ENCODE data around the gene EGFL8. TPM values are rescaled to one million over a fixed set of nuclear protein-coding genes. Genes with fewer than 3 reads are reported as not detected.

EGFL8 gene
- total RNA-seq, 4 donors from 2014 or later: 8.9 to 28.1 (median 16.2) TPM

- peaks cover 0 to 28% (median 0%) of the 10 kb centered on the region in 3 donors for H3K36me3 ChIP-seq
- peak overlapping the region; percentile 88 to 98 (median 94) for H3K27ac ChIP-seq
- TF ChIP-seq POLR2A (IDR thresholded peaks at IDR 0.05): peak; percentile 26 to 29
- TF ChIP-seq CTCF (IDR thresholded peaks at IDR 0.05): no peak
- no peaks in the 10 kb centered on the region for H3K27me3 ChIP-seq
- peak in 2 of 3 donors; percentile 44 to 69 for DNase-seq
- no peaks in the 10 kb centered on the region for H3K9me3 ChIP-seq
- H3K4me3 ChIP-seq: peak overlapping the region; percentile 56 to 95 (median 74)
- peaks cover 0 to 47% (median 13%) of the 10 kb centered on the region in 4 donors for H3K4me1 ChIP-seq
Observed at GRCh38 chr6:32177183-32177787, 12.9 kb downstream of the EGFL8 start.

GRCh38 chr6:32177788-32178546 lies 13.6 kb downstream of the EGFL8 start, which contains the start of gene RNF5:
TSS of gene RNF5 (plus strand) at chr6:32178405. CDS start at chr6:32178512, 107 bp downstream.
- peaks cover 0 to 45% (median 13%) of the 10 kb centered on the region in 4 donors for H3K4me1 ChIP-seq
- peak; percentile 20 to 44 for TF ChIP-seq POLR2A (IDR thresholded peaks at IDR 0.05)
- TF ChIP-seq CTCF (IDR thresholded peaks at IDR 0.05): no peak
- H3K4me3 ChIP-seq: peak within 1 kb of the TSS; percentile 56 to 95 (median 74)
- H3K27me3 ChIP-seq: no peaks in the 10 kb centered on the region
- H3K9me3 ChIP-seq: no peaks in the 10 kb centered on the region
- peak within 1 kb of the TSS; percentile 88 to 98 (median 94) for H3K27ac ChIP-seq
- H3K36me3 ChIP-seq: peaks cover 0 to 34% (median 0%) of the 10 kb centered on the region in 3 donors
- peak; percentile 95 to 99 (median 95) for DNase-seq

- Histone ChIP-seq H3K4me1 (peaks cover 0 to 43% (median 13%) of the 10 kb centered on the region in 4 donors), H3K27me3 (no peaks in the 10 kb centered on the region), H3K4me3 (peak overlapping the region; percentile 56 to 95 (median 74)), H3K36me3 (peaks cover 0 to 43% (median 0%) of the 10 kb centered on the region in 3 donors), H3K9me3 (no peaks in the 10 kb centered on the region), H3K27ac (peak overlapping the region; percentile 88 to 98 (median 94))
- TF ChIP-seq CTCF (IDR thresholded peaks at IDR 0.05): no peak
- TF ChIP-seq POLR2A (IDR thresholded peaks at IDR 0.05): peak in 1 of 2 donors; percentile 2
- peak in 1 of 3 donors; percentile 33 for DNase-seq
Observed at GRCh38 chr6:32178547-32179440, 14.4 kb downstream of the EGFL8 start.

GRCh38 chr6:32179766-32180405 lies 15.5 kb downstream of the EGFL8 start:
- Histone ChIP-seq H3K36me3 (peaks cover 0 to 44% (median 0%) of the 10 kb centered on the region in 3 donors), H3K27me3 (no peaks in the 10 kb centered on the region), H3K4me3 (no peak overlapping the region), H3K4me1 (peaks cover 0 to 40% (median 12%) of the 10 kb centered on the region in 4 donors), H3K27ac (no peak overlapping the region), H3K9me3 (no peaks in the 10 kb centered on the region)
- no peak for TF ChIP-seq CTCF (IDR thresholded peaks at IDR 0.05)
- TF ChIP-seq POLR2A (IDR thresholded peaks at IDR 0.05): no peak
- DNase-seq: no peak

Data from Peyer's patch (tissue), 4 donors.